HepG2 (cell line): ENCODE measurements around the gene FAM83C.

Source experiments
- ZC3H13 ChIP-seq: sonication (generic); formaldehyde crosslinking; IDR thresholded peaks from 2 replicates; pipeline ENCODE4 v1.8.1; 2023; ENCODE audit warnings: mild to moderate bottlenecking, missing genetic modification reagents, moderate library complexity
- ZNF749 ChIP-seq: sonication (generic); formaldehyde crosslinking; IDR thresholded peaks from 2 replicates; pipeline ENCODE4 v1.8.0; 2022; ENCODE audit warnings: mild to moderate bottlenecking, missing genetic modification reagents, moderate library complexity, borderline replicate concordance

GRCh38 chr20:35243317-35243716 lies 48.9 kb downstream of the FAM83C start:
- TF ChIP-seq ZNF749 (CRISPR knock-in tag) = no peak
- TF ChIP-seq ZC3H13 (CRISPR knock-in tag) = no peak
